Measurements from ENCODE around the gene RBM12.
"Not testable (repeated sequence)": the region's sequence is repeated elsewhere in the genome, so short reads cannot be mapped to it uniquely, and the experiment has no call there.

The RBM12 gene, protein sequence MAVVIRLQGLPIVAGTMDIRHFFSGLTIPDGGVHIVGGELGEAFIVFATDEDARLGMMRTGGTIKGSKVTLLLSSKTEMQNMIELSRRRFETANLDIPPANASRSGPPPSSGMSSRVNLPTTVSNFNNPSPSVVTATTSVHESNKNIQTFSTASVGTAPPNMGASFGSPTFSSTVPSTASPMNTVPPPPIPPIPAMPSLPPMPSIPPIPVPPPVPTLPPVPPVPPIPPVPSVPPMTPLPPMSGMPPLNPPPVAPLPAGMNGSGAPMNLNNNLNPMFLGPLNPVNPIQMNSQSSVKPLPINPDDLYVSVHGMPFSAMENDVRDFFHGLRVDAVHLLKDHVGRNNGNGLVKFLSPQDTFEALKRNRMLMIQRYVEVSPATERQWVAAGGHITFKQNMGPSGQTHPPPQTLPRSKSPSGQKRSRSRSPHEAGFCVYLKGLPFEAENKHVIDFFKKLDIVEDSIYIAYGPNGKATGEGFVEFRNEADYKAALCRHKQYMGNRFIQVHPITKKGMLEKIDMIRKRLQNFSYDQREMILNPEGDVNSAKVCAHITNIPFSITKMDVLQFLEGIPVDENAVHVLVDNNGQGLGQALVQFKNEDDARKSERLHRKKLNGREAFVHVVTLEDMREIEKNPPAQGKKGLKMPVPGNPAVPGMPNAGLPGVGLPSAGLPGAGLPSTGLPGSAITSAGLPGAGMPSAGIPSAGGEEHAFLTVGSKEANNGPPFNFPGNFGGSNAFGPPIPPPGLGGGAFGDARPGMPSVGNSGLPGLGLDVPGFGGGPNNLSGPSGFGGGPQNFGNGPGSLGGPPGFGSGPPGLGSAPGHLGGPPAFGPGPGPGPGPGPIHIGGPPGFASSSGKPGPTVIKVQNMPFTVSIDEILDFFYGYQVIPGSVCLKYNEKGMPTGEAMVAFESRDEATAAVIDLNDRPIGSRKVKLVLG
- total RNA-seq: 78.3 to 200 (median 151) reads per million in 3 experiments

DNA sequence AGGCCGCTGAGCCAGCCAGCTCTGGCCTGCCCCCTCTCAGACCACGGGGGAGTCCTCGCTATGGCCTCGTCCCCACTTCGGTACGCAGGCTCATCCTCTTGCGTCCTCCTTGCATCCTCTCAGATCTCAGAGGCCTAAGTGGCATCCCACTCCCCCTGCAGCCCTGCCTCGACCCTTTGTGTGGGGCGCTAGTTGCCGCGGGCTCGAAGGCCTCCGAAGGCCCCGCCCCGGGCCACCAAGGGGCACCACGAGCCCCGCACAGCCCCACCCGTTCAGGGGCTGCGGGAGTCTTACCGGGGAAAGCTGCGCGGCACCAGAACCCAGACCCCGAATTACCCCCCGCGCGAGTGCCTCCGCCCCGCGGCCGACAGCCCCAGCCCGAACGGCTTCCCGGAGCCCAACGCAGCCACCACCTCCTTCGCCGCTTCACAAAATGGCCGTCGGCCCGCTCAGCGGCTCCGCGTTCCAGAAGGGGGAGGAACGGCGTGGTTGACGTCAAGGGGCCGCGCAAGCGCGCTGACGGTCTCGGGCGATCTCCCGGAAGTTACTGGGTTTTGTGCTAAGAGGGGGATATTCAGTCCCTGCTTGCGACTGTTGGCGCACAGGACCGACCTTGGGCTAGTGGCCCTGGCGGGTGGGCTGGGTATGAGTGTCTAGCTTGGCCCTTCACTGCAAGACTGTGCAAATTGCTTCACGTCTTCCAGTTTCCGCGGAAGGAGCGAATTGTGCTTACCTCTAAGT is at the start of gene RBM12, which contains the start of gene CPNE1:
Gene RBM12, minus strand, starts transcription at position 435 of the 741 bp plus-strand sequence. CDS start 9,578 bp downstream, outside the sequence.
Gene CPNE1, minus strand, starts transcription at position 435 of the 741 bp plus-strand sequence. CDS start 31,977 bp downstream, outside the sequence.
- DNase-seq: peak; percentile 94

DNA sequence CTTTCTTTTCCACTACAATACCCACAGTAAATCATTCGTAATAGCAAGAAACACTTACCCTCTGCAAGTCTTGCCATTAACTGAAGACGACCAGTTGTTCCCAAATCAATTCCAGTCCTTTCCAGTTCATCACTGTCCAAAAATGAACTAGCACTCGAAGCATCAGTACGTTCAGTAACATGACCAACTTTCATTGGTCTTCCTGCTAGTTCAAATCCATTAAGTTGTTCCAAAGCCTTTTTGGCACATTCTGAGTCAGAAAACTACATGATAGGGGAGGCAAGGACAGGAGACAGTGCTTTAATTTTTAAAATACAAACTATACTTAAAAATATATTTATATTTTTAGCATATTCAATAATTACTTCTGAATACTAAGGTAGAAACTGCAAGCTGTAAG is 49.4 kb upstream of the RBM12 start:
- no peak for DNase-seq

DNA sequence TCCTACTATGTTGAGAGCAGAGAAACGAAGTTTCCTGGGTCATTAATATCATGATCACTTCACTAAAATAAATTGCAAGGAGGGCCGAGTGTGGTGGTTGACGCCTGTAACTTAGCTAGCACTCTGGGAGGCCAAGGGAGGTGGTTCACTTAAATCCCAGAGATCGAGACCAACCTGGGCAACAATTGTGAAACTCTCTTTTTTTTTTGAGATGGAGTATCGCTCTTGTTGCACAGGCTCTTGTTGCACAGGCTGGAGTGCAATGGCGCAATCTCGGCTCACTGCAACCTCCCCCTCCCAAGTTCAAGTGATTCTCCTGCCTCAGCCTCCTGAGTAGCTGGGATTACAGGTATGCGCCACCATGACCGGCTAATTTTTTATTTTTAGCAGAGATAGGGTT is 48.4 kb upstream of the RBM12 start:
- not testable (repeated sequence) for DNase-seq

DNA sequence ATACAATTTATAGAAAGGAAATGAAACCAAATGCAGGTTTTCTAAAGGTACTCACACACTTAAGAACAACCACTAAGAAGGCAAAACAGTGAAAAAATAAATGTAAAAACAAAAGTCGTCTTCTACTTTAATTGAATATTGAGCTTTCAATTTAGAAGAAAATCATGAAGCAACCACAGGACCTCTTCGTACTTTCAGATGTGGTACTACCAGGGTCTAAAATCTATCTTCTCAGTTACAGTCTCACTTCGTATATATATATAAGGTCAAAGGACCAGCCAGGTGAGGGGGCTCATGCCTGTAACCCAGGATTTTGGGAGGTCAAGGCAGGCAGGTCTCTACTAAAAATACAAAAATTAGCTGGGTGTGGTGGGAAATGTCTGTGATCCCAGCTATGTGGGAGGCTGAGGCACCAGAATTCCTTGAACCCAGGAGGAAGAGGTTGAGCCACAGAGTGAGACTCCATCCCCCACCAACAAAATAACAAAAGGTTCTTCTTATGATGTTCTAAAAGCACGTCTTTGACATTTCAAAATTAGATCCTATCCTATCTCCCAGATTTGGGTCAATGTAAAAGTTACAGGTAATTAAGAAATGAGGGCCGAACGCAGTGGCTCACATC is 47.0 kb upstream of the RBM12 start:
- no peak for DNase-seq

DNA sequence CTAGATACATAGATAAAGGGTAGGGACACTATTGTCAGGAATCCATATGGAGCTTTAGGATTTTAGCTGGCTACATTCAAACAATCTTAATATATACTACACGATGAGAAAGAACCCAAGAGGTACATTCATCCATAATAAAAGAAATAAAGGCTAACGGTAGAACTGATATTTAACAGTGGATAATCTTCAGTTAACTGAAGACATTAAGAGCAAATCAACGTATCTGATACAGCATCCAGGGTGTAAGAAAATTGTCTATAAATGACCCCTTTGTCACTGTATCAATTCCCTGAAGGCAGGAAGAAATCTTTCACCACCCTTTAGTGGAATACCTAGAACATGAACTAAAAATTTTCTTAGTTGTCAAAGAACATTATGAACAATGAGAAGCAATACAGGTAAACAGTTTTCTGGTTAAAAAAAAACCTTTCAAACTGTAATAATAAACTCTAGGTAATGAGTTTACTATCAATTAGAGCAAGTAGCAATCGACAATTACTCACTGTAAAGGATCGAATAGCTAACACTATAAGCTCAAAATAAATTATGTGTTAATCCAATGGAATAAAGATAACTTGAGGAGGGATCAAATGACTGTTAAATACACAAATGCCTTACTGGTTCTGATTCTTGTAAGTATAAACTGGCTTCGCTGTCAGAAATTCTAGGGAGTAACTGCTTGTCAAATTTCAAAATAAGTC is 46.3 kb upstream of the RBM12 start:
- no peak for DNase-seq

DNA sequence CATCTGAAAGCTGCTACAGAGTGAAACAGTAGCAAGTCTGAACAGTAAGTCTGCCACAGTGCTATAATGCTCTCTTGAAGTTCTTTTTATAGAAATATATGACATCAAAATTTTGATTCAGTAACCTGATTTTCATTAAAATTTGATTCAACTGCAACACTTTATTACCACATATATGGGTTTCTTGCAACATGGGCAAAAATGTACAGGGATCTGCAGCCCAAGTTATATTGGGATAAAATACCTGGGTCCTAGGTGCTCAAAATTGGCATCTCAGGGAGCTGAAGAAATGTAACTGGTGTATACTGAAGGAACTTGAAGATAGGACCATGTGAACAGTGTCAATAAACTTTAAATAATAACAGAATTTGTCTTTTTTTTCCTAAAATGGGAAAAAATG is 45.3 kb upstream of the RBM12 start:
- no peak for DNase-seq

DNA sequence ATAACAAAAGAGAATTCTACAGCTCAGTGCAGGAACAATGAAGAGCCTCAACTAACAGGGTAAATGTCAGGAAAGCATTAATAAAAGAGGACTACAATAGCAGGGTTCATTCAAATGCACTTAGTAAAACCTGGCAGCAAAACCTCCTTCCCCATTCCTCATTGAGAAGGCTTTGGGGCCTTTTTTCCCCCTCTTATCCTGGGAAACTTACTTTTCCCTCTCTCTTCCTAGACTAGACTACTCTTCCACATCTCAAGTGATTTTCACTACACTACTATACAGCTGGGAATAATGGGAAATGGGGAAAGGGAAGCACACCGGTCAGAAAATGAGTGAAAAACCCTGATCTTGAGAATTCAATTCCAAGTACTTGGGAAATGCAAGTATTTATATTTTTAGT is 44.6 kb upstream of the RBM12 start:
- DNase-seq: no peak

DNA sequence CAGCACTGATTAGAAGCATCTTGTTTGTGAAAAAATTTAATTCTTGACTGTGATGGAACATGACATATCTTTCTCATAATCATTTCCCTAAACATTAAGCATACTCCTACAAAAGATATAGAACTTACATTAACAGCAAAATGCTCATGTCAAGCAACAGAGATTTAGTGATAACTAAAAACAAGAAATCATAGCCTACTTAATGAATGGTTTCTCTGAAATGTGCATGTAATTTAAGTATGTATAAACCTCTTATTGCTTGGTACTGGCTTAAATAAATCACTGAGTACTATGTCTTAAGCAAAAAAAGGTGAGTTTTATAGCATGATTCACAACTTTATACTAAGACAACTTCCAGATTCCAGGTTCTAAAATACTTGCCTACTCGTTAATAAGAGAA is 43.8 kb upstream of the RBM12 start:
- no peak for DNase-seq

DNA sequence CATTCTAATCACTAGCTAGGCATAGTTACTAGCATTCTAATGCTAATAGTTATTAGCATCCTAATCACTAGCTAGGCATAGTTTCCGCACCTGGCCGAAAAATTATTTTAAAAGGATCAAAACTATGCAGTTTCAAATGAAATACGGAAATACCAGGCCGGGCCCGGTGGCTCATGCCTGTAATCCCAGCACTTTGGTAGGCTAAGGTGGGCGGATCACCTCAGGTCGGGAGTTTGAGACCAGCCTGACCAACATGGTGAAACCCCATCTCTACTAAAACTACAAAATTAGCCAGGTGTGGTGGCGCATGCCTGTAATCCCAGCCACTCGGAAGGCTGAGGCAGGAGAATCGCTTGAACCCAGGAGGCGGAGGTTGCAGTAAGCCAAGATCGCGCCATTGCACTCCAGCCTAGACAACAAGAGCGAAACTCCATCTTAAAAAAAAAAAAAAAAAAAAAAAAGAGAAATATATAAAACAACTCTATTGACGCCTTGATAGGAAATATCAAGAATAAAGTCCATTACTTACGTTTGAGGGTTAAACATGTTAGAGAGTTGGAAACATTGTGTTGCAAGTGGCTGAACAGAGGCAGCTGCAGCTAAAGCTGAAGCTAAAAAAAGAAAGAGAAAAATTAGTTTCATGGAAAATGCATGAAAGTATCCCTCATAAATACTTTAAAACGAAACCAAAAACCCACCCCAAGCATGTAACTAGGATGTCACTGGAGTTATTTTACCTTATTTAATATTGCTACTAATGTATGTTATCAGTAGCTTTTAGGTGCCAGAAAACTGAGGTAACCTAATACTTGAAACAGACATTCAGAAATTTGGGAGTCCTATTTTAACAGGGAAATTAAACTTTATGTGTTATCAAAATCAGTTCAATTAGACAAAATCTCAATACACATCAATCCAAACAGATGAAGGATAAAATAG is 42.2 kb upstream of the RBM12 start:
- not testable (repeated sequence) for DNase-seq

DNA sequence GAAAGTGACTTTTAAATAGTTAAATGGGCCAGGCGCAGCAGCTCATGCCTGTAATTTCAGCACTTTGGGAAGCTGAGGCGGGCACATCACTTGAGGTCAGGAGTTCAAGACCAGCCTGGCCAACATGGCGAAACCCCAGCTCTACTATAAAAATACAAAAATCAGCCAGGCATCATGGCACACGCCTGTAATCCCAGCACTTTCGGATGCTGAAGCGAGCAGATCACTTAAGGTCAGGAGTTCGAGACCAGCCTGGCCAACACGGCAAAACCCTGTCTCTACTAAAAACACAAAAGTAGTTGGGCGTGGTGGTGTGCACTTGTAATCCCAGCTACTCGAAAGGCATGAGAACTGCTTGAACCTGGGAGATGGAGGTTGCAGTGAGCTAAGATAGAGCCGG is 41.2 kb upstream of the RBM12 start:
- DNase-seq: not testable (repeated sequence)

DNA sequence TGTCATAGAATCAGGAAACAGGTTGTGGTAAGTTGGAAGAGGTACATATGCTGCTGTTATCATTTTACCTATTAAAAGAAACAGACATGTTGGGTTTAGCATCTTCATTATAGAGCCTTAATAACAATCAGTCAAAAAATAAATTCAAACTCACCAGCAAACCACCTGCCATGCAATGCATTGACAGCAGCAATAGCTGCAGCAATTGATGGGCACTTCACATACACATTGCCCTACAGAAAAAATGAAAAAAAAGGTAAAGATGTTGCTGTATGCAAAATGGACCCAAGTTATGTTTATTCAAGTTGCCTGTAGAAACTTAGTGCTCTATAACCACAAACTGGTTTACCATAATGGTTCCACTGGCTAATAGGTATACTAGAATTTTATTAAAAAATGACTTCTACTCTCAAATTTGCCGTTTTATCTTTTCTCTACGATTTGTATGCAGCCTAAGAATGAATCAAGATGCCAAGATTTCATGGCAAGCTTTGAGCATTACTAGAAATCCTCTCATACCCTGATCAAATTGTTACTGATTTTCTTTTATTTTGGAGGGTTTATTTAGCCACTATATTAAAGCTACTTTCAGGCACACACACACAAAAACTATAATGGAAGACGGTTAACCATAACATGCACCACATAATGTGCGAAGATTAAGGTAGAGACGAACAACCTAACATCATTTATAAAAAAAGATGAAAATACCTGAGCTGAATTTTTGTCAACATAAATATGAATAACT is 40.0 kb upstream of the RBM12 start:
- no peak for DNase-seq

DNA sequence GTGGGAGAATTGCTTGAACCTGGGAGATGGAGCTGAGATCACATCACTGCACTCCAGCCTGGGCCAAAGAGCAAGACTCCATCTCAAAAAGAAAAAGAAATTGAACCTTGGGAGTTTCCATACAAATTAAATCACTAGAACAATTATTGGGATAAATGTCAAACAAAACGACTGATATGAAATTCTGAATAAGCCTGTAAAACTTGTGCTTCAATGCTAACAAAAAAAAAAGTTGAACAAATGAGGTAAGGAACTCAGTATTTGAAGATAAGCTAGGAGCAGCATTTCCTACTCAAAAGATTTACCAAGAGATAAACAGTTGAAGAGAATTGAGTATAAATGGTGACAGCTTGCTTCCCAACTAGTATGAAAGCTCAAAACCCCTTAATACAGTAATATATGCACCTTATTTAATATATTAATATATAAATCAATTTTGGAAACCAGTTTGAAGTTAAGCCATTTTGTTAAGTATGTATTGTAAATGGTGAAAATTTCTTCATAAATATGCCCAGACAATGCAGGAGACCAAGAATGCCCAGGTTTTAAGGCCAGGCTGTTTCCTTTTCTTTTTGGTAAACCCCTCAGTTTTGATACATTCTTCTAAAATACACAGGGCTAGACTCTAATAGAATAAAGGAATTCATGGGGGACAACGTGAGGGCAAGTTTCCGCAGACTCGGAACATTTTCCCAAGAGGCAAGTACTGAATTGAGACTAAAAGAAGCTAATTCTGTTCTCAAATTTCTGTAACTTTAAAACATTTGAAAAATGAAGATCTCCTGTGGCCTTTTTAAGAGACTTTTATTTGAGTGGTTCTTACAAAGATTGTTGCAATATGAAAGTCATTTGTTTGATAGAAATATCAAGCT is 38.4 kb upstream of the RBM12 start:
- no peak for DNase-seq

DNA sequence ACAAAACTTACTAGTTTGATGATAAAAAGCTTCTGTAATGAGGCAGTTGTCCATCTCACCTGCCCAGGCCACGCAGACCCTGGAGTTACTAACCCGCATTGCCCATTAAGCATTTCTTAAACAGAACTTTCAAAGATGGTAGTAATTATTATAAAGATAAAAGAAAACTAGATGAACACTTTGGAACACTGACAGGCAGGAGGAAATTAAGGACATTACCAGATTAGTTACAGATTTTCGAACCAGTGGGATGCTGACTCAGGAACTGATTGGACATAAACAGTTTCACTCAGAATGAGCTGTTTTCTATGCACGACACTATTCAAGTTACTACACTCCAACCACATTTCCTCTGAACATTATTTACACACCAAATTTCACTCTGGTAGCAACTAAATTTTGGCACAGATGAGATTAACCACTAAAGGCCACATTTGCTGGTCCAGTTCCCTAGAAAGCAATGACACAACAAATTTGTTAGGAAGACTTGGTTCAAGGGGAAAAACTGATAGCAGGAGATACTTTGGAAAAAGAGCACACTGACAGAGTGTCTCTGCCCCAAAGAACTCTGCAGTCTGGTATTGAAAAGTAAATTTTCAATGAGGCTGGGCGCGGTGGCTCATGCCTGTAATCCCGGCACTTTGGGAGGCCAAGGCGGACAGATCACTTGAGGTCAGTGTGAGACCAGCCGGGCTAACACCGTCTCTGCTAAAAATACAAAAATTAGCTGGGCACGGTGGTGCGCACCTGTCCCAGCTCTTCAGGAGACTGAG is 37.5 kb upstream of the RBM12 start:
- DNase-seq: no peak

DNA sequence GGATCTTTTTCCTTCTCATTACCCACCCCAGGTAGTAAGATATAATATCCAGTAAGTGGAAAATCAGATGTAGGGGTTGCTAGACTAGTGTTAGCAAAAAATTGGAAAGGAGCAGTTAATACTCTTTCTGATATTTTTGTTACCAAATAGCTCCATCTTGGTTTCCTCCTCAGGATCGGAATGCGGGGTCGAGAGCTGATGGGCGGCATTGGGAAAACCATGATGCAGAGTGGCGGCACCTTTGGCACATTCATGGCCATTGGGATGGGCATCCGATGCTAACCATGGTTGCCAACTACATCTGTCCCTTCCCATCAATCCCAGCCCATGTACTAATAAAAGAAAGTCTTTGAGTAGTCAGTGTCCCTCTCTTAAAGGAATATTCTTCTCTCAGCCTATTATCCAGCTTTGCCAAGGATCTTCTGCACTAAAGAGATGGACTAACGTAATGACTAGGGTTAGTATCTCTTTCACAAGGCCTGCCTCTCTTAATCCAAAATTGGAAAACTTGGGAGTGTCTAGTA is 36.0 kb upstream of the RBM12 start:
- no peak for DNase-seq

DNA sequence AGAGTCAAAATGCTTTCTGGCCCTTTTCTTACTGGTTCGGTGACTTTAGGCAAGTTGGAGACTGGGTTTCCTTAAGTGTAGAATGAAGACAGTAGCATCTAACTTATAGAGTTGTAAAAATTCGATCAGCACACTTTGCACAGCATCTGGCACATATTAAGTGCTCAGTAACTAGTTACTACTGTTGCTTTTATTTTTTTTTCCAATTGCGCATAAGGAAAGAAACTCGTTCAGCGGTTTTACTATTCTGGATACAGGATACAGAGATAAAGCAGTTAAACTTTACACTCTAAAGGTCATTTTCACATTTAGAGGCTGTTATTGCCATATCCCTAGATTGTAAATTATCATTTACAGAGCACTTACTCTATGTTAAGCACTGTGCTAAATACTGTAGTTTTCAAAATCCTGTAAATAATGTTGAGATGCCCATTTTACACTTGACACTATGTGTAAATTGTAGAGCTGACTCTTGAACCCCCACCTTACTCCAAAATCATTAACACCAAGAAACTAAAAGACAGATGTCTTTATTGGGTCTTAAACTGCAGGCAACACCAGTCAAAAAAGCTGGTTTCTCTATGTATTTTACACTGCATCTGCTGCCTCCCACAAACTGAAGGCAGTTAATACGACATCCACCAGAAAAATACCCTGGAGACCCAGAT is 35.4 kb upstream of the RBM12 start:
- no peak for DNase-seq

DNA sequence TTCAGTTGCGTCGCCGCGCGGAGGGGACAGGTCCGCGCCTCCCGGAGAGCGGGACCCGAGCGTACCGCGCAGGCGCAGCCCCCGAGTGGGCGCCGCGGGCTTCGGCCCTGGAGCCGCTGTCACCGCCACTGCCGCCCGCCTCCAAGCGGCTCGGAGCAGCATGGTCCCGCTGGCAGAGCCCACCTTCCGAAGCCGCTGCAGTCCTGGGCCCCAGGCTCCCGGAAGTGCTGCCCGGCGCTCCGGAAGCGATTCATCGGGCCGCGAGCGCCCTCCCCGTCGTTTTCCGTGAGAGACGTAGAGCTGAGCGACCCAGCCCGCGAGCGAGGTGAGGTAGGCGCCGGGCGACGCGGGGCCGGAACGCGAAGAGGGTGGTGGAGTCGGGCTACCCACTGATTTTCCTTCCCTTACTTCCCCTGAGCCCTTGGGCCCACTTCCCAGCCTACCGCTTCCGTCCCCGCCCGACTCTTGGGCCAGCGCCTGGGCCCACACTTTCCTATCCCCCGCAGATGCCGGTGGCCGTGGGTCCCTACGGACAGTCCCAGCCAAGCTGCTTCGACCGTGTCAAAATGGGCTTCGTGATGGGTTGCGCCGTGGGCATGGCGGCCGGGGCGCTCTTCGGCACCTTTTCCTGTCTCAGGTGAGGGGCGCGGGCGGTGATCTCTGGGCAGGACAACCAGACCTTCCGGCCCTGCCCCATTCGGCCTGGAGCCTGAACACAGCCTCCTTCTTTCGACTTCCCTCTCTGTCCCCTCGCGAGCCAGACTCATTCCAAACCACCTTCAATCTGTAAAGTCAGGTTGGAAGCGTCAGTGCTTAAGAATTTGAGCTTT is 34.6 kb upstream of the RBM12 start, which contains the start of the genes NFS1 and ROMO1:
Gene NFS1, minus strand, starts transcription at position 226 of the 830 bp plus-strand sequence. Its CDS starts 64 bp downstream, at position 162.
Gene ROMO1, plus strand, starts transcription at position 279 of the 830 bp plus-strand sequence. Its CDS starts 228 bp downstream, at position 507.
- peak; percentile 79 for DNase-seq
